ENCODE results near the gene SRPK2.

SRPK2 gene

DNA sequence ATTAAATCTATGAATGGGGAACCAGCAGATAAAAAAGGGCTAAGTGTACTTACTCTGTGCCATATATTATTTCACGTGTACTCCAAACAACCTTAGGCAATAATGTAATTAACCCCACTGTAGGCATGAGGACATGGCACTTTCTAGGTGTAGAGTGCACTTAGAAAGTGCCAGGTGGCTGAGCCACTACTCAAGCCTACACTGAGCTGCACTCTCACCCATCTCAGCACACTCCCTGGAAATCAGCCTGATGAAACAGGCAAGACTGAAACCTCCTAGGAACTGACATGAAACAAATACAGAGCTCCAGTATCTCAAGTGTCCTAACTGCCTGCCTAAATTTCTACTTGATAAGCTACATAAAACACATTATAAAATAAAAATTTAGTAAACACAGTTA is 227.4 kb downstream of the SRPK2 start:
- TF ChIP-seq, protein P1, sequence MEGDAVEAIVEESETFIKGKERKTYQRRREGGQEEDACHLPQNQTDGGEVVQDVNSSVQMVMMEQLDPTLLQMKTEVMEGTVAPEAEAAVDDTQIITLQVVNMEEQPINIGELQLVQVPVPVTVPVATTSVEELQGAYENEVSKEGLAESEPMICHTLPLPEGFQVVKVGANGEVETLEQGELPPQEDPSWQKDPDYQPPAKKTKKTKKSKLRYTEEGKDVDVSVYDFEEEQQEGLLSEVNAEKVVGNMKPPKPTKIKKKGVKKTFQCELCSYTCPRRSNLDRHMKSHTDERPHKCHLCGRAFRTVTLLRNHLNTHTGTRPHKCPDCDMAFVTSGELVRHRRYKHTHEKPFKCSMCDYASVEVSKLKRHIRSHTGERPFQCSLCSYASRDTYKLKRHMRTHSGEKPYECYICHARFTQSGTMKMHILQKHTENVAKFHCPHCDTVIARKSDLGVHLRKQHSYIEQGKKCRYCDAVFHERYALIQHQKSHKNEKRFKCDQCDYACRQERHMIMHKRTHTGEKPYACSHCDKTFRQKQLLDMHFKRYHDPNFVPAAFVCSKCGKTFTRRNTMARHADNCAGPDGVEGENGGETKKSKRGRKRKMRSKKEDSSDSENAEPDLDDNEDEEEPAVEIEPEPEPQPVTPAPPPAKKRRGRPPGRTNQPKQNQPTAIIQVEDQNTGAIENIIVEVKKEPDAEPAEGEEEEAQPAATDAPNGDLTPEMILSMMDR (IDR thresholded peaks at IDR 0.05) = no peak
- no peak overlapping the region for H3K4me2 ChIP-seq (ENCODE audit: low read length)
- no peak overlapping the region for H3K9ac ChIP-seq
- H3K79me2 ChIP-seq = peaks cover 3% of the 10 kb centered on the region
- no peaks in the 10 kb centered on the region for H3K4me1 ChIP-seq
- H3K27me3 ChIP-seq (ENCODE audit: control insufficient read depth, insufficient read depth, low read length) = no peaks in the 10 kb centered on the region
- no peaks in the 10 kb centered on the region for H3K9me3 ChIP-seq (ENCODE audit: control insufficient read depth, low read length)
- H3K36me3 ChIP-seq (ENCODE audit: control insufficient read depth, insufficient read depth, low read length) = no peaks in the 10 kb centered on the region
- H2AFZ ChIP-seq = no peak overlapping the region
- no peak overlapping the region for H3K4me3 ChIP-seq (ENCODE audit: low read depth, low read length)
- H3K27ac ChIP-seq = no peak overlapping the region

DNA sequence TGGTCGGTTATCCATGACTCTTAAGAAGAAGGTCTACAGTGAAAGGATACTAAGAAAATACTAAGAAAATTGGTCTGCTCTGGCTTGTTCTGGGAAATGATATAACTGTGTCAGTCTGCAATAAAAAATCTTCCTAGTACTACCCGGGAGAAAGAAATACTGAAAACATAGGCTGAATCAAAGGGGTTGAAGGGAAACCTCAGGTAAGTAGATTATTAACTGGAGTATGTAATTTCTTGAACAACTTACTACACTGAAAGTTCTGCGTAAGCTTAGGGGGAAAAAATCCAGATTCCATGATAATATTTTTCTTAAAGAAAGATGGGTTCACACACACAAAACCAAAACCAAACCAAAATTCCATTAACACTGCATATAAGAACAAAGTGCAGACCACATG is 231.4 kb downstream of the SRPK2 start:
- TF ChIP-seq, protein P1 (IDR thresholded peaks at IDR 0.05) = no peak
- Histone ChIP-seq H3K4me3 (ENCODE audit: low read depth, low read length) (no peak overlapping the region), H3K36me3 (ENCODE audit: control insufficient read depth, insufficient read depth, low read length) (no peaks in the 10 kb centered on the region), H3K27ac (no peak overlapping the region), H3K27me3 (ENCODE audit: control insufficient read depth, insufficient read depth, low read length) (no peaks in the 10 kb centered on the region), H3K9ac (no peak overlapping the region), H2AFZ (no peak overlapping the region), H3K9me3 (ENCODE audit: control insufficient read depth, low read length) (no peaks in the 10 kb centered on the region), H3K4me1 (no peaks in the 10 kb centered on the region), H3K79me2 (peaks cover 3% of the 10 kb centered on the region), H3K4me2 (ENCODE audit: low read length) (no peak overlapping the region)

DNA sequence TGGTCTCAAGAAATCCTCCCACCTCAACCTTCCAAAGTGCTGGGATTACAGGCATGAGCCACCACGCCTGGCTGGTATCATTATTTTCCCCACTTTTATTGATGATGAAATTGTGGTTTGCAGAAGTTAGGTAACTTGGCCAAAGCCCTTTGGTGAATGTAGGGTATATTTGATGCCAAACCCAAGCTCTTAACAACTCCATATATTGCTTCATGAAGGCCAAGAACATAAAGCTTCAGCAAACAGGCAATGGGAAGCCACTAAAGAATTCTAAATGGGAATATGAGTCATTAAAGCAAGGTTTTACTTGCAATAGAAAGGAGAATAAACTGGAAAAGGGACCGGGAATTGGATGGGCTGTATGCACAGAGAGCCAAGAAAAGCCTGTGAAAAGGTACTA is 232.0 kb downstream of the SRPK2 start:
- Histone ChIP-seq H3K27ac (no peak overlapping the region), H3K27me3 (ENCODE audit: control insufficient read depth, insufficient read depth, low read length) (no peaks in the 10 kb centered on the region), H3K4me1 (no peaks in the 10 kb centered on the region), H2AFZ (no peak overlapping the region), H3K9ac (no peak overlapping the region), H3K36me3 (ENCODE audit: control insufficient read depth, insufficient read depth, low read length) (no peaks in the 10 kb centered on the region), H3K9me3 (ENCODE audit: control insufficient read depth, low read length) (no peaks in the 10 kb centered on the region), H3K4me3 (ENCODE audit: low read depth, low read length) (no peak overlapping the region), H3K4me2 (ENCODE audit: low read length) (no peak overlapping the region), H3K79me2 (peaks cover 4% of the 10 kb centered on the region)
- TF ChIP-seq, protein P1 (IDR thresholded peaks at IDR 0.05) = no peak

DNA sequence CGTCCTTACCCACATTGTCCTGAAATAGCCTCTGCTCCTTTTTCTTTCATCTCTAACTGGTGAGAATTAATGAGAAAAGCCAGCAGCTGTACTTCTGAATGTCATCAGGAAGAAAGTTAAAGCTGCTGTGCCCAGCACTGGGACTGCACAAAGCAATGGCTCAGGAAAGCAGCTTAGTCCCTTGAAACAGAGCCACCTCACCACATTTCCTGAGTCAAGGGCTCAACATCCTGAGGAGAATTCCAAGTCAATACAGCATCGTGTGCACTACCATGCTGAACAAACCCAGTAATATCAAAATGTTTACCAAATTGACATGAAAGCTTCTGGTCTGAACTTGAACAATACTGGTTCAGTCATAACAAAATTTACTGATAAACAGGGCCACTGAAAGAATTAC is 234.6 kb downstream of the SRPK2 start:
- no peak overlapping the region for H3K4me2 ChIP-seq (ENCODE audit: low read length)
- H3K4me1 ChIP-seq = no peaks in the 10 kb centered on the region
- no peak overlapping the region for H3K9ac ChIP-seq
- no peak overlapping the region for H3K27ac ChIP-seq
- H3K36me3 ChIP-seq (ENCODE audit: control insufficient read depth, insufficient read depth, low read length) = no peaks in the 10 kb centered on the region
- H3K79me2 ChIP-seq = peaks cover 6% of the 10 kb centered on the region
- TF ChIP-seq, protein P1 (IDR thresholded peaks at IDR 0.05) = no peak
- H3K9me3 ChIP-seq (ENCODE audit: control insufficient read depth, low read length) = no peaks in the 10 kb centered on the region
- H3K4me3 ChIP-seq (ENCODE audit: low read depth, low read length) = no peak overlapping the region
- H3K27me3 ChIP-seq (ENCODE audit: control insufficient read depth, insufficient read depth, low read length) = no peaks in the 10 kb centered on the region
- H2AFZ ChIP-seq = no peak overlapping the region

DNA sequence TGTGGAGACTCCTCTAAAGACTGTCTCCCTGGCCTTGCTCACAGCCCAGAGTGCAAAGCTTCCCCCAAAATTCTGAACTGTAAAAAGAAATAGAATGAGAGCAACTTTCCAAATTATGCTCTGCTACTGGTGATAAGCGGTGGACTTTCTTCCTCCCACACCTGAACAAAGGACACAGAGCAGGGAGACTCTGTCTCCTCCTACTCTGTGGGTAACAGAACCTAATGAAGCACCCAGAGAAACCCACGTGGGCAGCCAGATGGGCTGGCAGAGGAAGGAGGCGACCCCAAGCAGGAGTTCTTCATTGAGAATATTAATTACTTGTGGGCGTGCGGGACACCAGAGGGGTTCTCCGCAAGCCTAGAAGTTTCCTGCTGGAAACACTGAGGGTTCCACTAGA is 235.2 kb downstream of the SRPK2 start:
- no peaks in the 10 kb centered on the region for H3K36me3 ChIP-seq (ENCODE audit: control insufficient read depth, insufficient read depth, low read length)
- no peaks in the 10 kb centered on the region for H3K4me1 ChIP-seq
- no peaks in the 10 kb centered on the region for H3K9me3 ChIP-seq (ENCODE audit: control insufficient read depth, low read length)
- H3K4me2 ChIP-seq (ENCODE audit: low read length) = no peak overlapping the region
- H3K27me3 ChIP-seq (ENCODE audit: control insufficient read depth, insufficient read depth, low read length) = no peaks in the 10 kb centered on the region
- no peak overlapping the region for H3K4me3 ChIP-seq (ENCODE audit: low read depth, low read length)
- TF ChIP-seq, protein P1 (IDR thresholded peaks at IDR 0.05) = no peak
- peaks cover 6% of the 10 kb centered on the region for H3K79me2 ChIP-seq
- no peak overlapping the region for H3K27ac ChIP-seq
- H3K9ac ChIP-seq = no peak overlapping the region
- no peak overlapping the region for H2AFZ ChIP-seq
